Measurements from ENCODE around the gene PLEKHH1.
"Not testable (repeated sequence)": the region's sequence is repeated elsewhere in the genome, so short reads cannot be mapped to it uniquely, and the experiment has no call there.

PLEKHH1 gene

GRCh38 chr14:67595392-67595791, 62.3 kb downstream of the PLEKHH1 start:
- H3K4me1 ChIP-seq (ENCODE audit: control insufficient read depth, low read length) = peaks cover 9% of the 10 kb centered on the region
- no peak overlapping the region for H3K4me2 ChIP-seq (ENCODE audit: low read length)
- H3K9me3 ChIP-seq (ENCODE audit: control insufficient read depth, insufficient read depth, low read length) = no peaks in the 10 kb centered on the region
- no peak overlapping the region for H3K27ac ChIP-seq (ENCODE audit: low read depth, low read length)
- peaks cover 14% of the 10 kb centered on the region; the same call in 1 of the 2 replicates for H3K36me3 ChIP-seq (ENCODE audit: control insufficient read depth, low read length)
- H3K79me2 ChIP-seq (ENCODE audit: control insufficient read depth, low read length) = peaks cover 28% of the 10 kb centered on the region
- H3F3A ChIP-seq (ENCODE audit: control insufficient read depth, insufficient read depth) = no peaks in the 10 kb centered on the region
- TF ChIP-seq CTCF (IDR thresholded peaks at IDR 0.05; ENCODE audit: low read depth, low read length, poor library complexity, severe bottlenecking) = no peak
- no peak for TF ChIP-seq EZH2phosphoT487 (IDR thresholded peaks at IDR 0.05; ENCODE audit: borderline replicate concordance, low read length)
- H3K4me3 ChIP-seq (ENCODE audit: low read length) = no peak overlapping the region
- H3K9me2 ChIP-seq (replicated peaks; ENCODE audit: control insufficient read depth, low read length) = no peaks in the 10 kb centered on the region
- H4K20me1 ChIP-seq (ENCODE audit: control insufficient read depth, insufficient read depth, low read depth, low read length) = no peaks in the 10 kb centered on the region
- no peaks in the 10 kb centered on the region for H3K27me3 ChIP-seq (ENCODE audit: control insufficient read depth, low read length)

- Histone ChIP-seq H4K20me1 (ENCODE audit: control insufficient read depth, insufficient read depth, low read depth, low read length) (no peaks in the 10 kb centered on the region), H3K4me2 (ENCODE audit: low read length) (peak within 1 kb of the TSS; percentile 75), H3F3A (ENCODE audit: control insufficient read depth, insufficient read depth) (no peaks in the 10 kb centered on the region), H3K27ac (ENCODE audit: low read depth, low read length) (peak within 1 kb of the TSS; percentile 15; the same call in 1 of the 2 replicates), H3K27me3 (ENCODE audit: control insufficient read depth, low read length) (no peaks in the 10 kb centered on the region), H3K36me3 (ENCODE audit: control insufficient read depth, low read length) (no peaks in the 10 kb centered on the region), H3K4me3 (ENCODE audit: low read length) (peak within 1 kb of the TSS; percentile 96), H3K4me1 (ENCODE audit: control insufficient read depth, low read length) (peaks cover 32% of the 10 kb centered on the region), H3K79me2 (ENCODE audit: control insufficient read depth, low read length) (peaks cover 28% of the 10 kb centered on the region), H3K9me3 (ENCODE audit: control insufficient read depth, insufficient read depth, low read length) (no peaks in the 10 kb centered on the region), H3K9me2 (replicated peaks; ENCODE audit: control insufficient read depth, low read length) (no peaks in the 10 kb centered on the region)
- TF ChIP-seq CTCF (IDR thresholded peaks at IDR 0.05; ENCODE audit: low read depth, low read length, poor library complexity, severe bottlenecking) = peak; percentile 76
- no peak for TF ChIP-seq EZH2phosphoT487 (IDR thresholded peaks at IDR 0.05; ENCODE audit: borderline replicate concordance, low read length)
Observed at GRCh38 chr14:67599698-67600561, 66.8 kb downstream of the PLEKHH1 start, which contains the start of gene PIGH. PIGH (minus strand) TSS chr14:67600268; CDS start chr14:67600203, 65 bp downstream.

GRCh38 chr14:67600562-67600974, 67.5 kb downstream of the PLEKHH1 start:
- H3K79me2 ChIP-seq (ENCODE audit: control insufficient read depth, low read length) = peaks cover 28% of the 10 kb centered on the region
- H3K27ac ChIP-seq (ENCODE audit: low read depth, low read length); H3K27me3 ChIP-seq (ENCODE audit: control insufficient read depth, low read length); H3K9me3 ChIP-seq (ENCODE audit: control insufficient read depth, insufficient read depth, low read length); H3K36me3 ChIP-seq (ENCODE audit: control insufficient read depth, low read length); H3F3A ChIP-seq (ENCODE audit: control insufficient read depth, insufficient read depth); H3K9me2 ChIP-seq (replicated peaks; ENCODE audit: control insufficient read depth, low read length); H4K20me1 ChIP-seq (ENCODE audit: control insufficient read depth, insufficient read depth, low read depth, low read length): not testable (repeated sequence)
- peak overlapping the region; percentile 96 for H3K4me3 ChIP-seq (ENCODE audit: low read length)
- peak overlapping the region; percentile 75 for H3K4me2 ChIP-seq (ENCODE audit: low read length)
- H3K4me1 ChIP-seq (ENCODE audit: control insufficient read depth, low read length) = peaks cover 32% of the 10 kb centered on the region

GRCh38 chr14:67602076-67602475, 69.0 kb downstream of the PLEKHH1 start:
- no peaks in the 10 kb centered on the region for H3K9me3 ChIP-seq (ENCODE audit: control insufficient read depth, insufficient read depth, low read length)
- H3K9me2 ChIP-seq (replicated peaks; ENCODE audit: control insufficient read depth, low read length) = no peaks in the 10 kb centered on the region
- H3F3A ChIP-seq (ENCODE audit: control insufficient read depth, insufficient read depth) = no peaks in the 10 kb centered on the region
- peaks cover 24% of the 10 kb centered on the region for H3K79me2 ChIP-seq (ENCODE audit: control insufficient read depth, low read length)
- peak overlapping the region; percentile 44; the same call in 1 of the 2 replicates for H3K4me2 ChIP-seq (ENCODE audit: low read length)
- H3K4me1 ChIP-seq (ENCODE audit: control insufficient read depth, low read length) = peaks cover 32% of the 10 kb centered on the region
- no peak overlapping the region for H3K4me3 ChIP-seq (ENCODE audit: low read length)
- no peaks in the 10 kb centered on the region for H4K20me1 ChIP-seq (ENCODE audit: control insufficient read depth, insufficient read depth, low read depth, low read length)
- H3K27ac ChIP-seq (ENCODE audit: low read depth, low read length) = no peak overlapping the region
- H3K36me3 ChIP-seq (ENCODE audit: control insufficient read depth, low read length) = no peaks in the 10 kb centered on the region
- no peaks in the 10 kb centered on the region for H3K27me3 ChIP-seq (ENCODE audit: control insufficient read depth, low read length)
- TF ChIP-seq CTCF (IDR thresholded peaks at IDR 0.05; ENCODE audit: low read depth, low read length, poor library complexity, severe bottlenecking) (no peak), EZH2phosphoT487 (IDR thresholded peaks at IDR 0.05; ENCODE audit: borderline replicate concordance, low read length) (no peak)

Measured in DOHH2 (cell line).